ENCODE results near the gene MRPL23.
"Not testable (repeated sequence)": the region's sequence is repeated elsewhere in the genome, so short reads cannot be mapped to it uniquely, and the experiment has no call there.

Gene MRPL23

GRCh38 chr11:1934335-1935155, 12.6 kb upstream of the MRPL23 start:
- no peak for DNase-seq (ENCODE audit: low spot score)

DNA sequence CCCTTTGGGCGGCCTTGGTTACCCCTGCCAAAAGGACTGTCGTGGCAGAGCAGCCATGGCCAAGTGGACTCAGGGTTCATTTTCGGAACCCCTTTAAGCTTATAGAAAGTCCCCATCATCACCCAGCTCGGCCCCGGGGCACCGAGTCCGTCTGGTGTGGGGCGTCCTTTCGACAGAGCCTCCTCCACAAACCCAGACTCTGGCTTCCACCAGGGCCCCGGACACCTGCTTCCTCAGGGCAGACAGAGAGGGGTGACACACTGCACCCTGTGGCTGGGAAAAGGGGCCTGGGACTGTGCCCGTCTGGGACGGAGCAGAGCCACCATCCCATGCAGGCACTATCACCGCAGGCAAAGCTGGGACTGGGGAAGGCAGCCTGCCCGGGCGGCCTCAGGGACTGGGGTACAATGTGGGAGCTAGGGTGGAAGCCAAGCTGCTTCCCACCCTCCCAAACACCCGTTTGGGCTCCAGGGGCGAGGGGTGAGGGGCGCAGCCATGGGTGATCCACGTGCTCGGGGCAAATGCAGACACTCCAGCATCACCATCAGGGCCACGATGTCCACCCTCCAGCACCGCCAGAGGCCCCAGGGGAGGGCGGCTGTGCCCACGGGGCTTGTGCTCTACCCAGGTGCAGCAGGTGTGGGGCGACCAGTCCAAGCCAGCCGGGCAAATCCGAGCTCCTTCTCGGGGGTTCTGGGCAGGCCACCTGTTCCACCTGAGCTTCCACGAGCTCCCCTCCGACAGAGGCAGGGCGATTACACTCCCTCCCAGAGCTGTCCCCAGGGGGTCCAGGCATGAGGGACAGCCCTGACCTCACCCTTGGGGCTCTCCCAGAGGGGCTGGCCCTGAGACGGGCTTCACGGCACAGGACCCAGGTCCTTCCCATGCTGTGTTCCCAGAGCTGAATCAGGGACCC, 11.7 kb upstream of the MRPL23 start:
- no peak for DNase-seq (ENCODE audit: low spot score)

- DNase-seq (ENCODE audit: low spot score): no peak
These were observed 10.9 kb upstream of the MRPL23 start for GRCh38 chr11:1936072-1936780.

GRCh38 chr11:1936781-1937615, 10.1 kb upstream of the MRPL23 start:
- no peak for DNase-seq (ENCODE audit: low spot score)

DNA sequence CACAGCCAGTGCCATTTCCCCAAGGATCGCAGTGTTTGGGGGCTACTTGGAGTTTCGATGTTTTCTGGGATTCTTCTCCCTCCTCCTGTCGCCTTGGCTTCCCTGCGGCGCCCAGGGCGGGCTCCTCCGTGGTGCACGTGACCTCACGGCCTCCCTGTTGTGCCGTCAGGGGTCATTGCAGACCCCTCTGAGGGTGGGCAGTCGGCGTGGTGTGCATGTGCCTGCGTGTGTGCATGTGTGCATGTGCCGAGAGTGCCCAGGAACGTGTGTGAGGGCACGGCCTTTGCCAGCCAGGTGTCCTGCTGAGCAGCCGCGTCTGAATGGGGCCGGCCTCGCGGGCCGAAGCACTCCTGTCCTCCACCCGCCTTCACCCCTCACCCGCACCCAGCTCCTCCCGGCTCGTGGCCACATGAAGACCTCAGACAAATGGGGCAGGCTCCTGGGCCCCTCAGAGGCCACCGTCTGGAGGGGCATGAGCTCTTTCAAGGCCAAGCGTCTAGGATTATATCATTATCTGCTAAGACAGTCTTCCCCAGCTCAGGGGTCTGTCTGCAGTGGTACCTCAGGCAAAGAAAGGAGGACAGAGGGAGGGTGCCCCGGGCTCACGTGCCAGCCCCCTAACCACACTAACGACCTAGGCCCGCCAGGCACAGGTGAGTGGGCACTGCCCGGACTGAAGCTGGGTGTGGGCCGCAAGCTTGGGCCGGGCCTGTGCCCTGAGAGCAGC, 9.4 kb upstream of the MRPL23 start:
- no peak for DNase-seq (ENCODE audit: low spot score)

- DNase-seq (ENCODE audit: low spot score): no peak
These were observed 8.7 kb upstream of the MRPL23 start for GRCh38 chr11:1938343-1939005.

DNA sequence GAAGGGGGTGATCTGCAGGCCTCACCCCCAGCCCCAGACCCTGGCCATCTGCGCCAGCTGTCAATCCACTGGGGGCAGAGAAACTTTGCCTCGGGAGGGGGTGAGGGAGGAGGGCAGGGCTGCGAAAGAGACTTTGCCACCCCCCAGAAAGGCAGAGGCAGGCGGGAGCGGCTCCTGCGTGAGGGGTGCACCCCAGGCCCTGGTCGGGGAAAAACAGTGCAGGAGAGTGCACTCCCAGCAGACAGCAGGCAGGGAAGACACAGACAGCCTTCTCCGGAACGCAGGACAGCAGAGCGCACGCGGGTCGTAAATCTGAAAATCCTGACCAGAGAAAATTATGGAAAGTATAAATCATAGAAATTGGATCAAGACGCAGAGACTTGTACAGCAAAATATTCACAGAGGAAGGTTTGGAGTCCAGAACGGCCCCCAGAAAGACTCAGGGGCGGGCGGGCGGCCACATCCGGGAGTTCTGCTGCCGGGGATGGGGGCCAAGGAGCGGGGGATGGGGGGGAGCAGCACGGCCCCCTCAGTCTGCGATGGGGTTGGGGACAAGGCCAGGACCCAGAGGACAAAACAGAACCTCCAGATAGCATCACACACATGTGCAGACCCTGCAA, 8.0 kb upstream of the MRPL23 start:
- DNase-seq (ENCODE audit: low spot score): no peak

- not testable (repeated sequence) for DNase-seq (ENCODE audit: low spot score)
These were observed 7.3 kb upstream of the MRPL23 start for GRCh38 chr11:1939788-1940187.

DNA sequence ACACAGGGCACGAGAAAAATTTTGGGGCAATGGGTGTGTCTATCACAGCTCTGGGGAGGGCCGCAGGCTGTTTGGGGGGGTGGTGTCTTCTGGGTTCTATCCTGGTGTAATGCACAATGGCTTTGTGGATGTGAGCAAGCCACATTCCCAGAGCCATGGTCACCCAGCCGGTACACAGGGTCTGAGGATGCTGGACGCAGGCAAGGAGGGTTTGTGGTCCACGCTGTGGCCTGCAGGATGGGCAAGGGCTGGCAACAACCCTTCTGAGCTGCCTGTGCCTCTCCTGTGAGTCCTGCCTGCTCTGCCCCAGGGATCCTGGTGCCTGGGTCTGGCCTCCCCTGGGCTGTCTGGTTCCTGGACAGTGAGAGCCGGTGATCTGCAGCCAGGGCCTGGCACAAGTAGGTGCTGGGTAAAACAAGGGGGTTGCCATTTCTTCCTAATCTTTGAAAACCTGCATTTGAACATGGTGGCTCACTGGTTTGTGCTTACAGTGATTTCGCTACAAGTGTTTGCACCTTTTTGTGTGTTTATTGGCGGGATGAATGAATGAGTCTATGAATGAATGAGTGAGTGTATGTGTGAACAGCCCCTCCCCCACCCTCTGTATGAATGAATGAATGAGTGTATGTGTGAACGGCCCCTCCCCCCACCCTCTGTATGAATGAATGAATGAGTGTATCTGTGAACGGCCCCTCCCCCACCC, 4.4 kb upstream of the MRPL23 start:
- no peak for DNase-seq (ENCODE audit: low spot score)

GRCh38 chr11:1943576-1943975, 3.6 kb upstream of the MRPL23 start:
- no peak for DNase-seq (ENCODE audit: low spot score)

DNA sequence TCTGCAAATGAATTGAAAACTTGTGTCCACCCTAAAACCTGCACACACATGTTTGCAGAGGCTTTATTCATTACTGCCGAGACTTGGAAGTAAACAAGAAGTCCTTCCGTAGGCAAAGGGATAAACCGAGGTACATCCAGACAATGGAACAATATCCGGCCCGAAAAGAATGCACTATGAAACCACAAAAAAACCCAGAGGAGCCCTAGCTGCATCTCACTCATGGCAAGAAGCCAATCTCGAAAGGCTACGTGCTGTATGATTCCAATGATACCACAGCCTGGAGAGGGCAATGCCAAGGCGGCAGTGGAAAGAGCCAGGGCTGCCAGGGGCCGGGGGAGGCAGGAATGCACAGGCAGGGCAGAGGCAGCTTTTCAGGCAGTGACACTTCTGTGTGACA, 3.2 kb upstream of the MRPL23 start:
- DNase-seq (ENCODE audit: low spot score): no peak

DNA sequence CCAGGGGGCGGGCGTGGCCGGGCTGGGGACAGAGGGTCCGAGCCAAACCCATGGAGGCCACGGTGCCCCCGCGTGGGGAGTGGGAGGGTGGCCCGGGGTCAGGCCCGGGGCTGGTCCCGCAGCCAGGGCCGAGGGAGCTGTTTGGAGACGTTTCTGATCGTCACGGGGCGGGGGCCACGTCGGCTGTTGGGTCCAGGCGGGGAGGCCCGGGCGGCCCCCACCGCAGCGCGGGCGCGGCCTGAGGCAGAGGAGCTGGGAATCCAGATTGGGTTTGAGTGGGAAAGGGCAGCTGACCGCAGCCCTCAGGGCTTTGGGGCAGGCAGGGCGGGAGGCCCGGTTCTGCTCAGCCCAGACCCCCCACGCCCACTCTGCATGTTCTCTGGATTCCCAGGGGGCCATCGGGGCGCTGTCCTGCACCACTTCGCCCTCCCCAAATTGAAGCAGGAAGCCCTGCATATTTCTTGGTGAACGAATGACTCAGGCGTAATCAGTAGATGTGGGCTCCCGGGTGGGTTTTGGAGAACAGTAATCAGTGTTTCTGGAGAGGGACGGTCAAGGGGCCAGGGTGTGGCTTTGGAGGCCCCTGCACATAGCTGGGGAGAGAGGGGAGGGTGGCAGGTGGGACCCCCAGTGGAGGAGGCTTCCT, 583 bp downstream of the MRPL23 start:
- no peak for DNase-seq (ENCODE audit: low spot score)

DNA sequence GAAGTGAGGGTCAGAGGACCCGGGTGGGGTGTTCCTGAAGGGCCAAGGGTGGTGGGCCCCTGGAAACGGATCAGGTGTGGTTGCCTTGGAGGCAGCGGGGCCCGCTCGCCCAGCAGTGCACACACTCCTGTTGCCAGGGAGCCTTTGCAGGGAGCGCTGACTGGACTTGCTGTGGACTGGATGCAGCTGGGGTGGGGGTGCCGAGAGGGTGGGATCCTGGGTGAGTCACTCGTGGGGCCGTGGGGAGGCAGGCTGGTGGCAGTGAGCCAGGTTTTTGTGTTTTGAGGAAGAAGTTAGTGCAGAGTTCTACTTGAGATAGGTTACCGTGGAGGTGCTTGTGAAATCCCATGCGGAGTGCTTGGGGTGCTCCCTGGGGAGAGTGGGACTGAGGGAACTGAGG, 1.3 kb downstream of the MRPL23 start:
- DNase-seq (ENCODE audit: low spot score): no peak

DNA sequence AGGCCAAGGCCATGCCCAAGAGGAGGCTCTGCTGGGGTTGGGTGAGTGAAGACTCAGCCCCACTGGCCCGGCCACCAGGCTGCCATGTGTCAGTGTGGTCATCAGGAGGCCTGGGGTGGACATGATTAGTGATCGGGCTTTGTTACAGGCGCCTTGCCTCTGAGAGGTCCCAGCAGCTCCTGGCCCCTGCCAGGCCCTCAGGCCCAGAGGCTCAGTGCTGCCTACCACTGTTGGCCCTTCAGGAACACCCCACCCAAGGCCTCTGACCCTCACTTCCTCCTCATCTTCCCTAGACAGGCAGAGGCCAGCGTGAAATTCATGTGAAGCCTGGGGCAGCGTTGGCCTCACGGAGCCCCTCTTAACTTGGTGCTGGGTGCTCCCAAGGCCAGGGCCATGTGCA, 2.2 kb downstream of the MRPL23 start:
- no peak for DNase-seq (ENCODE audit: low spot score)

- no peak for DNase-seq (ENCODE audit: low spot score)
These were observed 2.8 kb downstream of the MRPL23 start for GRCh38 chr11:1949922-1950321.

GRCh38 chr11:1952806-1953482, 5.8 kb downstream of the MRPL23 start:
- no peak for DNase-seq (ENCODE audit: low spot score)

- DNase-seq (ENCODE audit: low spot score): no peak
These were observed 6.5 kb downstream of the MRPL23 start for GRCh38 chr11:1953489-1954266.

Measured in CD4-positive, alpha-beta T cell treated with Interleukin-6 at 100 ng/mL for 8 hours (primary cell).